ENCODE data around the gene NDUFB3.
"Not testable (repeated sequence)": the region's sequence is repeated elsewhere in the genome, so short reads cannot be mapped to it uniquely, and the experiment has no call there.

- not testable (repeated sequence) for TF ChIP-seq RFX5 (IDR thresholded peaks at IDR 0.05); CTCF (IDR thresholded peaks at IDR 0.05); MYC (IDR thresholded peaks at IDR 0.05; ENCODE audit: borderline replicate concordance, low read length); POLR2A (IDR thresholded peaks at IDR 0.05; ENCODE audit: low read length); FOSL2 (IDR thresholded peaks at IDR 0.05); FOSL2 (CRISPR knock-in tag; IDR thresholded peaks at IDR 0.05); USF2 (IDR thresholded peaks at IDR 0.05); RAD21 (conservative IDR thresholded peaks at IDR 0.05 in 1 of 2, IDR thresholded peaks at IDR 0.05 in 1 of 2); EHMT2 (IDR thresholded peaks at IDR 0.05; ENCODE audit: low read depth); RNF2 (IDR thresholded peaks at IDR 0.05; ENCODE audit: borderline replicate concordance, low read depth)
Measured at GRCh38 chr2:201038361-201038760, 33.4 kb upstream of the NDUFB3 start.
